ENCODE measurements around the gene KIF9.
A peak's percentile ranks its signal among the peaks of the same experiment; 100 is the strongest.

DNA sequence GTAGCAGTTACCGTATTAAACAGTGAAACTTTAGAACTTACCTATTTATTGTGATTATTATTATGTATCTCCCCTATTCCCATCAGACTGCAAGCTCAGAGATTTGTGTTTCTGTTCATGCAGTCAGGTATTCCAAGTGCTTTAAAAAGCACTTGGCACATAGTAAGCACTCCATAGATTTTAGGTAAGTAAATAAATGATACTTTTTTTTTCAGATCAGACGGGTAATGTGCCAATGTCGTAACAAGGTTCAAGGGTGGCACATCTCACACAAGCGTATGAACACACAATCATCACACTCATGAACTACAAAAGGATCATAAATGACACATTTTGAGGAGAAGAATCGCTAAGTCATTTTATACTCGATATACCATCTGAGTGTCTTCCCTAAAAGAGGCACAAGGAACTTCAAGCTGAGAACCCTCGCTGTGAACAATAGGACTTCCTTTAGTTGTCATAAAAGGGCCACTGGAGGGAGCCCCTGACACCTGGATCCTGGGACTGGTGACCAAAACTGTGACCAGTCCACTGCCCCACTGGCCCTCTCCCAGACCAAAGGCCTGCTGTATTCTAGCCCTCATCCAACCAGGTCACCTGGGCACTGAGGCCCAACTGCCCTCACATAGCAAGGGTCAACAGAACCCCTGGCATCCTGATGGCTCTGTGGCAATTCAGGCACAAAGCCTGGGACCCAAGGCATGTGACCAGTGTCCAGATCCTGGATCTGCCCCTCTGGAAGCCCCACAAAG is 32.1 kb downstream of the KIF9 start:
- TF ChIP-seq, protein P1, sequence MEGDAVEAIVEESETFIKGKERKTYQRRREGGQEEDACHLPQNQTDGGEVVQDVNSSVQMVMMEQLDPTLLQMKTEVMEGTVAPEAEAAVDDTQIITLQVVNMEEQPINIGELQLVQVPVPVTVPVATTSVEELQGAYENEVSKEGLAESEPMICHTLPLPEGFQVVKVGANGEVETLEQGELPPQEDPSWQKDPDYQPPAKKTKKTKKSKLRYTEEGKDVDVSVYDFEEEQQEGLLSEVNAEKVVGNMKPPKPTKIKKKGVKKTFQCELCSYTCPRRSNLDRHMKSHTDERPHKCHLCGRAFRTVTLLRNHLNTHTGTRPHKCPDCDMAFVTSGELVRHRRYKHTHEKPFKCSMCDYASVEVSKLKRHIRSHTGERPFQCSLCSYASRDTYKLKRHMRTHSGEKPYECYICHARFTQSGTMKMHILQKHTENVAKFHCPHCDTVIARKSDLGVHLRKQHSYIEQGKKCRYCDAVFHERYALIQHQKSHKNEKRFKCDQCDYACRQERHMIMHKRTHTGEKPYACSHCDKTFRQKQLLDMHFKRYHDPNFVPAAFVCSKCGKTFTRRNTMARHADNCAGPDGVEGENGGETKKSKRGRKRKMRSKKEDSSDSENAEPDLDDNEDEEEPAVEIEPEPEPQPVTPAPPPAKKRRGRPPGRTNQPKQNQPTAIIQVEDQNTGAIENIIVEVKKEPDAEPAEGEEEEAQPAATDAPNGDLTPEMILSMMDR (IDR thresholded peaks at IDR 0.05): peak in 2 of 3 experiments; percentile 33 to 41
- TF ChIP-seq POLR2AphosphoS5 (IDR thresholded peaks at IDR 0.05): no peak
- TF ChIP-seq POLR2A (IDR thresholded peaks at IDR 0.05; ENCODE audit: low read depth): no peak
